Adrenal gland (tissue), 5 donors: ENCODE data around the gene RHPN2.

ENCODE experiments used
- CTCF ChIP-seq, 6 experiments: fragments of 450-650 bp in 4 of 6; fragments of 200-600 bp in 2 of 6; sonication (generic) in 1 of 6; IDR thresholded peaks; 1 replicate in 5 of 6; 2 replicates in 1 of 6; pipeline versions ENCODE4 v1.5.1 to v1.8.0; 2016 to 2021; ENCODE audit warnings: antibody characterized with exemption in 6 of 6, mild to moderate bottlenecking in 2 of 6, moderate library complexity in 1 of 6
- POLR2A ChIP-seq, 2 donors: fragments of 450-650 bp; IDR thresholded peaks; one replicate each; pipeline ENCODE4 v1.6.1; 2017; ENCODE audit warnings: antibody characterized with exemption in 2 of 2, mild to moderate bottlenecking in 2 of 2, moderate library complexity in 1 of 2
- donor health status: DM: no; HTN: no; CAD: no.

GRCh38 chr19:33089010-33089409 lies 24.3 kb upstream of the RHPN2 start:
- TF ChIP-seq CTCF (IDR thresholded peaks at IDR 0.05) (no peak), POLR2A (IDR thresholded peaks at IDR 0.05) (no peak)
